ENCODE results near the gene LEMD2.

DNA sequence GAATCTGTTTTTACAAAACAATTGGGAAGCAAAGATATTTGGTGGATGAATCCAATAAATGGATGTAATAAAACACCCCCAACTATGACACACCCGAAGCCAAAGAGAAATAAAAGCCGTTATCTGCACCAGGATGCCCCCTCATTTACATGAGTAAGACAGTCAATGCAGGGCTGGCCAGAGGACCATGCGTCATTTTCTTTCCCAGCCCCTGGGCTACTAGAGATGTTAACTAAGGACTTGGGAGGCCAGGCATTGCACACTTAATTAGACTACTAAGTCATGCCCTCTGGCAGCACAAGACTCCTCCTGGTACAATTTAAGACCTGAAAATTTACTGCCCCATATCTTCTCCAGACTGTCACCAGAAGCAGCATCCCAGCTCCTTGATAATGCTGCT is 3.2 kb downstream of the LEMD2 start:
- no peak for TF ChIP-seq CBX2 (IDR thresholded peaks at IDR 0.05; ENCODE audit: insufficient read depth, low read length, poor library complexity, severe bottlenecking)
- no peak for TF ChIP-seq ZNF347 (CRISPR knock-in tag; IDR thresholded peaks at IDR 0.05; ENCODE audit: low read depth)
- no peak for TF ChIP-seq MAFF (IDR thresholded peaks at IDR 0.05; ENCODE audit: low read length)
- TF ChIP-seq NR4A1 (CRISPR knock-in tag; IDR thresholded peaks at IDR 0.05) = no peak
- no peak for TF ChIP-seq NR4A1 (tag; IDR thresholded peaks at IDR 0.05)
- TF ChIP-seq ZNF354B (CRISPR knock-in tag; IDR thresholded peaks at IDR 0.05) = no peak
- TF ChIP-seq, protein P1, sequence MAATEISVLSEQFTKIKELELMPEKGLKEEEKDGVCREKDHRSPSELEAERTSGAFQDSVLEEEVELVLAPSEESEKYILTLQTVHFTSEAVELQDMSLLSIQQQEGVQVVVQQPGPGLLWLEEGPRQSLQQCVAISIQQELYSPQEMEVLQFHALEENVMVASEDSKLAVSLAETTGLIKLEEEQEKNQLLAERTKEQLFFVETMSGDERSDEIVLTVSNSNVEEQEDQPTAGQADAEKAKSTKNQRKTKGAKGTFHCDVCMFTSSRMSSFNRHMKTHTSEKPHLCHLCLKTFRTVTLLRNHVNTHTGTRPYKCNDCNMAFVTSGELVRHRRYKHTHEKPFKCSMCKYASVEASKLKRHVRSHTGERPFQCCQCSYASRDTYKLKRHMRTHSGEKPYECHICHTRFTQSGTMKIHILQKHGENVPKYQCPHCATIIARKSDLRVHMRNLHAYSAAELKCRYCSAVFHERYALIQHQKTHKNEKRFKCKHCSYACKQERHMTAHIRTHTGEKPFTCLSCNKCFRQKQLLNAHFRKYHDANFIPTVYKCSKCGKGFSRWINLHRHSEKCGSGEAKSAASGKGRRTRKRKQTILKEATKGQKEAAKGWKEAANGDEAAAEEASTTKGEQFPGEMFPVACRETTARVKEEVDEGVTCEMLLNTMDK (IDR thresholded peaks at IDR 0.05; ENCODE audit: borderline replicate concordance, insufficient read depth, low read depth, low read length, poor library complexity, severe bottlenecking) = no peak
- TF ChIP-seq POLR2A (conservative IDR thresholded peaks at IDR 0.05) = no peak

All from K562 (cell line).